H9 (cell line): ENCODE data around the gene PCSK2. TPM values are rescaled to one million over a fixed set of nuclear protein-coding genes. Genes with fewer than 3 reads are reported as not detected.

Experiments
- DNase-seq: peaks from one replicate; pipeline ENCODE4 v3.0.0-alpha.2; 2017
- H2AFZ ChIP-seq: one replicate; pipeline ENCODE4 v1.6.1; 2013; ENCODE audit warnings: mild to moderate bottlenecking, low read length, control low read depth, moderate library complexity
- H2AK5ac ChIP-seq: 2 replicates; pipeline ENCODE4 v1.6.1; 2013; ENCODE audit warnings: low read length, control low read depth, mixed read lengths; ENCODE audit not compliant: insufficient read length
- H2BK120ac ChIP-seq: one replicate; pipeline ENCODE4 v1.6.1; 2013; ENCODE audit warnings: low read depth, mild to moderate bottlenecking, low read length, control low read depth, inconsistent platforms; ENCODE audit not compliant: poor library complexity, severe bottlenecking
- H2BK12ac ChIP-seq: 2 replicates; pipeline ENCODE4 v1.6.1; 2013; ENCODE audit warnings: low read length, control low read depth, mixed read lengths, low read depth; ENCODE audit not compliant: insufficient read length
- H2BK15ac ChIP-seq: 2 replicates; pipeline ENCODE4 v1.6.1; 2013; ENCODE audit warnings: low read depth, low read length, control low read depth
- H2BK20ac ChIP-seq: one replicate; pipeline ENCODE4 v1.6.1; 2013; ENCODE audit warnings: low read depth, mild to moderate bottlenecking, low read length, control low read depth, inconsistent platforms; ENCODE audit not compliant: poor library complexity, severe bottlenecking
- H2BK5ac ChIP-seq: 2 replicates; pipeline ENCODE4 v1.6.1; 2013; ENCODE audit warnings: low read length, control low read depth, mixed read lengths; ENCODE audit not compliant: insufficient read length
- H3K14ac ChIP-seq: 2 replicates; pipeline ENCODE4 v1.6.1; 2013; ENCODE audit warnings: low read length, control low read depth; ENCODE audit not compliant: insufficient read depth
- H3K18ac ChIP-seq: 2 replicates; pipeline ENCODE4 v1.6.1; 2013; ENCODE audit warnings: low read depth, mild to moderate bottlenecking, mixed read lengths, low read length, control low read depth; ENCODE audit not compliant: insufficient read length
- H3K23ac ChIP-seq: 2 replicates; pipeline ENCODE4 v1.6.1; 2013; ENCODE audit warnings: low read length, control low read depth, mixed read lengths, low read depth; ENCODE audit not compliant: insufficient read length
- H3K23me2 ChIP-seq: 2 replicates; pipeline ENCODE4 v1.6.1; 2013; ENCODE audit warnings: low read depth, mild to moderate bottlenecking, mixed read lengths, low read length, control low read depth; ENCODE audit not compliant: insufficient read length, poor library complexity, severe bottlenecking
- H3K27ac ChIP-seq: 2 replicates; pipeline ENCODE4 v1.5.1; 2013; ENCODE audit warnings: low read length, control low read depth, mixed read lengths, low read depth; ENCODE audit not compliant: insufficient read length
- H3K27me3 ChIP-seq: 2 replicates; pipeline ENCODE4 v1.6.1; 2013; ENCODE audit warnings: low read length, control low read depth, inconsistent platforms; ENCODE audit not compliant: insufficient read depth
- H3K4ac ChIP-seq: 2 replicates; pipeline ENCODE4 v1.6.1; 2013; ENCODE audit warnings: low read depth, mild to moderate bottlenecking, control low read depth, inconsistent platforms, low read length, moderate library complexity
- H3K4me1 ChIP-seq: 2 replicates; pipeline ENCODE4 v1.6.1; 2013; ENCODE audit warnings: low read length, control low read depth, inconsistent platforms; ENCODE audit not compliant: insufficient read depth
- H3K4me2 ChIP-seq: 2 replicates; pipeline ENCODE4 v1.6.1; 2013; ENCODE audit warnings: low read length, control low read depth, mixed read lengths; ENCODE audit not compliant: insufficient read length, insufficient read depth
- H3K56ac ChIP-seq: 2 replicates; pipeline ENCODE4 v1.6.1; 2013; ENCODE audit warnings: low read depth, mild to moderate bottlenecking, mixed read lengths, low read length, control low read depth; ENCODE audit not compliant: insufficient read length
- H3K79me1 ChIP-seq: 2 replicates; pipeline ENCODE4 v1.6.1; 2013; ENCODE audit warnings: low read depth, mild to moderate bottlenecking, moderate library complexity, low read length, control low read depth, inconsistent platforms; ENCODE audit not compliant: insufficient read depth, poor library complexity, severe bottlenecking
- H3K79me2 ChIP-seq: 2 replicates; pipeline ENCODE4 v1.6.1; 2013; ENCODE audit warnings: low read length, control low read depth, inconsistent platforms; ENCODE audit not compliant: insufficient read depth
- H3K9ac ChIP-seq: 2 replicates; pipeline ENCODE4 v1.6.1; 2013; ENCODE audit warnings: low read length, control low read depth, mixed read lengths; ENCODE audit not compliant: insufficient read length; ENCODE audit errors: extremely low read depth
- H3K9me3 ChIP-seq: one replicate; pipeline ENCODE4 v1.6.1; 2013; ENCODE audit warnings: low read depth, low read length, inconsistent platforms; ENCODE audit not compliant: control insufficient read depth
- H3T11ph ChIP-seq: one replicate; pipeline ENCODE4 v1.6.1; 2013; ENCODE audit warnings: mild to moderate bottlenecking, low read length, control low read depth, inconsistent platforms
- H4K20me1 ChIP-seq: one replicate; pipeline ENCODE4 v1.6.1; 2013; ENCODE audit not compliant: control insufficient read depth, insufficient read length, insufficient read depth
- H4K5ac ChIP-seq: 2 replicates; pipeline ENCODE4 v1.6.1; 2013; ENCODE audit warnings: low read depth, mild to moderate bottlenecking, mixed read lengths, low read length, control low read depth; ENCODE audit not compliant: insufficient read length
- H4K8ac ChIP-seq: replicated peaks from 2 replicates; pipeline ENCODE4 v1.6.1; 2013; ENCODE audit warnings: low read length, control low read depth, mixed read lengths, low read depth; ENCODE audit not compliant: insufficient read length
- H4K91ac ChIP-seq: 2 replicates; pipeline ENCODE4 v1.6.1; 2013; ENCODE audit warnings: low read depth, mild to moderate bottlenecking, moderate library complexity, mixed read lengths, low read length, control low read depth; ENCODE audit not compliant: insufficient read length
- H3K27ac Mint-ChIP-seq, 3 experiments: 2 replicates in 2 of 3; 3 replicates in 1 of 3; pipeline ENCODE4 v1.8.0; 2020 to 2021; ENCODE audit warnings: mixed read lengths in 3 of 3, mild to moderate bottlenecking in 1 of 3, moderate library complexity in 1 of 3
- H3K27me3 Mint-ChIP-seq: 2 replicates; pipeline ENCODE4 v1.8.0; 2021; ENCODE audit warnings: low read depth, mild to moderate bottlenecking, moderate library complexity, mixed read lengths
- H3K36me3 Mint-ChIP-seq, 3 experiments: 2 replicates in 2 of 3; 3 replicates in 1 of 3; pipeline ENCODE4 v1.8.0; 2020 to 2021; ENCODE audit warnings: low read depth in 3 of 3, mixed read lengths in 3 of 3; ENCODE audit not compliant: insufficient read depth in 1 of 3
- H3K4me1 Mint-ChIP-seq, 2 experiments: 2 replicates each; pipeline ENCODE4 v1.8.0; 2020; ENCODE audit warnings: mixed read lengths in 2 of 2
- H3K4me3 Mint-ChIP-seq, 2 experiments: 2 replicates in 1 of 2; 3 replicates in 1 of 2; pipeline ENCODE4 v1.8.0; 2020 to 2021; ENCODE audit warnings: mild to moderate bottlenecking in 2 of 2, mixed read lengths in 2 of 2, moderate library complexity in 1 of 2
- H3K9me3 Mint-ChIP-seq, 2 experiments: 2 replicates in 1 of 2; 3 replicates in 1 of 2; pipeline ENCODE4 v1.8.0; 2020; ENCODE audit warnings: mild to moderate bottlenecking in 2 of 2, mixed read lengths in 2 of 2, moderate library complexity in 1 of 2
- WGBS: extraction: QIAGEN DNeasy Blood & Tissue Kit; methylation state at CpG from one replicate; pipeline ENCODE4 v1.1.7; 2013; ENCODE audit warnings: missing lambda C conversion rate, low lambda C conversion rate, mixed read lengths; ENCODE audit not compliant: insufficient read length; ENCODE audit errors: extremely low coverage; 5-methylcytosine and 5-hydroxymethylcytosine counted together
- total RNA-seq: library from RNA; stranded (reverse); gene quantifications from 2 replicates; pipeline ENCODE4 v1.2.1, GENCODE V29; 2021
- TF ChIP-seq, protein P1 (sequence below): fragments of 200-600 bp; sonication (generic); conservative IDR thresholded peaks from 3 replicates; pipeline ENCODE4 v1.8.0; 2021; ENCODE audit warnings: antibody characterized with exemption, mild to moderate bottlenecking

PCSK2 gene
- total RNA-seq, 1 experiment from 2014 or later: 2.8 TPM

DNA sequence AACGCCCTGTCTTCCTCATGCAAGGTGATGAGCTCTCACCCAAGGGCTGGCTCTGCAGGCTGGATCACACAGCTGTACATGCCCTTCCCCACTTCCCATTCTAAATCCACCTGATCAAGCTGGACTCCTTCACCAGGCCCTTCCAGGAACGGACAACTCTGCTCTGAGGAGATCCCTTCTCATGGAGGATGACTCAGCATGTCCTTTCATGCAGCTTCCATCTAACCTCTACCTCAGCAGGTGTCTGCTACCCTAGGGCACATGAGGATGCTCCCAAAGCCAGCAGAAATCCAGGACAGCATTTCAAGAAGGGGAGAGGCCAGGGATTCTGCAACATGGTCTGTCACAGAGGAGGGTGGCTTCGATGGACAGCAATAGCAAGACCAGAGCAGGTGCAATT lies 61.2 kb downstream of the PCSK2 start:
- H3K27me3 ChIP-seq: no peaks in the 10 kb centered on the region
- no peak overlapping the region for H4K91ac ChIP-seq
- Mint-ChIP-seq H3K27me3 (no peaks in the 10 kb centered on the region), H3K4me1 (peaks cover 25 to 26% of the 10 kb centered on the region in 2 experiments), H3K27ac (peak overlapping the region in 1 of 3 experiments; percentile 36; a peak in 2 of 7 replicates), H3K4me3 (0 out of 5 replicates have a peak overlapping the region, but pooled peaks of 1 of the 2 experiments have one; percentile 18), H3K9me3 (no peaks in the 10 kb centered on the region), H3K36me3 (no peaks in the 10 kb centered on the region)
- no peak for DNase-seq
- H3K23ac ChIP-seq: no peak overlapping the region
- H3K4ac ChIP-seq: no peak overlapping the region
- no peak overlapping the region for H4K5ac ChIP-seq
- H2BK5ac ChIP-seq: no peak overlapping the region
- H3K23me2 ChIP-seq: no peaks in the 10 kb centered on the region
- no peak overlapping the region for H3K27ac ChIP-seq
- TF ChIP-seq, protein P1, sequence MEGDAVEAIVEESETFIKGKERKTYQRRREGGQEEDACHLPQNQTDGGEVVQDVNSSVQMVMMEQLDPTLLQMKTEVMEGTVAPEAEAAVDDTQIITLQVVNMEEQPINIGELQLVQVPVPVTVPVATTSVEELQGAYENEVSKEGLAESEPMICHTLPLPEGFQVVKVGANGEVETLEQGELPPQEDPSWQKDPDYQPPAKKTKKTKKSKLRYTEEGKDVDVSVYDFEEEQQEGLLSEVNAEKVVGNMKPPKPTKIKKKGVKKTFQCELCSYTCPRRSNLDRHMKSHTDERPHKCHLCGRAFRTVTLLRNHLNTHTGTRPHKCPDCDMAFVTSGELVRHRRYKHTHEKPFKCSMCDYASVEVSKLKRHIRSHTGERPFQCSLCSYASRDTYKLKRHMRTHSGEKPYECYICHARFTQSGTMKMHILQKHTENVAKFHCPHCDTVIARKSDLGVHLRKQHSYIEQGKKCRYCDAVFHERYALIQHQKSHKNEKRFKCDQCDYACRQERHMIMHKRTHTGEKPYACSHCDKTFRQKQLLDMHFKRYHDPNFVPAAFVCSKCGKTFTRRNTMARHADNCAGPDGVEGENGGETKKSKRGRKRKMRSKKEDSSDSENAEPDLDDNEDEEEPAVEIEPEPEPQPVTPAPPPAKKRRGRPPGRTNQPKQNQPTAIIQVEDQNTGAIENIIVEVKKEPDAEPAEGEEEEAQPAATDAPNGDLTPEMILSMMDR: no peak
- no peak overlapping the region for H4K8ac ChIP-seq
- H3K56ac ChIP-seq: no peak overlapping the region
- H3K79me1 ChIP-seq: no peaks in the 10 kb centered on the region
- H3K4me2 ChIP-seq: no peak overlapping the region
- no peak overlapping the region for H3K18ac ChIP-seq
- H2BK12ac ChIP-seq: no peak overlapping the region
- H2AFZ ChIP-seq: no peak overlapping the region
- no peak overlapping the region for H3K9ac ChIP-seq
- no CpG with 5 or more reads among the region's 3 CpGs for WGBS
- H3K9me3 ChIP-seq: no peaks in the 10 kb centered on the region
- H2BK15ac ChIP-seq: no peak overlapping the region
- H4K20me1 ChIP-seq: no peaks in the 10 kb centered on the region
- no peaks in the 10 kb centered on the region for H3K79me2 ChIP-seq
- H2BK120ac ChIP-seq: no peak overlapping the region
- no peak overlapping the region for H2BK20ac ChIP-seq
- no peak overlapping the region for H2AK5ac ChIP-seq
- peaks cover 2% of the 10 kb centered on the region; the same call in 1 of the 2 replicates for H3K4me1 ChIP-seq
- H3K14ac ChIP-seq: no peak overlapping the region
- H3T11ph ChIP-seq: no peak overlapping the region
